ENCODE data around the gene PGP.

PGP gene

DNA sequence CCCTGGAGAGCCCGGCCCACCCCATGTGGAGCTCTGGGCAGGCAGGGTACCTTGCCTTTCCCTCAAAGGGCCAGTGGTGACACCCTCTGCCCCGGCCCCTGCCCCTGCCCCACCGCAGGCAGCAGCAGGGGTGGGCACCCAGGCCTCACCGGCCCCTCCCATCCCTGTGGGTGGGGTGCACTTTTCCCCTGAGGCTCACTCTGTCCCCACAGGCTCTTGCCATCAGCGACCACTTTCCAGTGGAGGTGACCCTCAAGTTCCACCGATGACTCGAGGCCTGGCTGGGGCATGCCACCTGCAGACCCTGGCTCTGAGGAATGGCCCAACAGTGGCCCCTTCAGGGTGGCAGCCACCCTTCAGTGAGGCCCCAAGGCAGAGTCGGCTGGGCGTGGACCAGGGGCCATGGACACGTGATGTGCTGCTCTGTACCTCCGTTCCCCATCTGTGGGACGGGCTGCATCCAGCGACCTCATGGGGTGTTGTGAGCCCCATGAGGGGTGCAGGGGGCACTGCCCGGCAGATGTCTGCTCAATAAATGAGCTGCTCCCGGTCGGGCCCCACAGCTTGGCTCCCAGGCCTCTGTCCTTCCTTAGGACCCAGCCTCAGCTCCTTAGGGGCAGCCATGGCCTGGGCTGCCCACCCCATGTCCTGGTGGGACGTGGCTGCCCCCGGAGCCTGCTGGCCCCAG lies 23.7 kb upstream of the PGP start:
- no peak for FAIRE-seq
- DNase-seq (ENCODE audit: extremely low spot score, insufficient read length, low read depth) = no peak

- no peak for FAIRE-seq
These were observed 23.0 kb upstream of the PGP start for GRCh38 chr16:2237493-2238149.

DNA sequence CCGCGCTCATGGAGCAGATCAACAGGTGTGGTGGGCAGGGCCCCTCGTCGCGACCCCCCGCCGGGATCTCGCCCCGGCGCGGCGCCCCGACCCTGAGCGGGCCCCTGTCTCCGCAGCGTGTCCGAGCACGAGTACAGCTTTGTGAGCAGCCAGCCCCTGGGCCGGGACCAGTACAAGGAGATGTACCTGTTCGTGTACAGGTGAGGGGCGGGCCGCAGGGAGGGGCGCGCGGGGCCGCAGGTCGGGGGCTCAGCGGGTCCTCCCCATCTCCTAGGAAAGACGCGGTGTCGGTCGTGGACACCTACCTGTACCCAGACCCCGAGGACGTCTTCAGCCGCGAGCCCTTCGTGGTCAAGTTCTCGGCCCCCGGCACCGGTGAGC lies 22.5 kb upstream of the PGP start:
- DNase-seq (ENCODE audit: extremely low spot score, insufficient read length, low read depth) (no peak), FAIRE-seq (no peak)

More at GRCh38 chr16:2237493-2238149, 23.0 kb upstream of the PGP start:
- no peak for DNase-seq (ENCODE audit: extremely low spot score, insufficient read length, low read depth)

DNA sequence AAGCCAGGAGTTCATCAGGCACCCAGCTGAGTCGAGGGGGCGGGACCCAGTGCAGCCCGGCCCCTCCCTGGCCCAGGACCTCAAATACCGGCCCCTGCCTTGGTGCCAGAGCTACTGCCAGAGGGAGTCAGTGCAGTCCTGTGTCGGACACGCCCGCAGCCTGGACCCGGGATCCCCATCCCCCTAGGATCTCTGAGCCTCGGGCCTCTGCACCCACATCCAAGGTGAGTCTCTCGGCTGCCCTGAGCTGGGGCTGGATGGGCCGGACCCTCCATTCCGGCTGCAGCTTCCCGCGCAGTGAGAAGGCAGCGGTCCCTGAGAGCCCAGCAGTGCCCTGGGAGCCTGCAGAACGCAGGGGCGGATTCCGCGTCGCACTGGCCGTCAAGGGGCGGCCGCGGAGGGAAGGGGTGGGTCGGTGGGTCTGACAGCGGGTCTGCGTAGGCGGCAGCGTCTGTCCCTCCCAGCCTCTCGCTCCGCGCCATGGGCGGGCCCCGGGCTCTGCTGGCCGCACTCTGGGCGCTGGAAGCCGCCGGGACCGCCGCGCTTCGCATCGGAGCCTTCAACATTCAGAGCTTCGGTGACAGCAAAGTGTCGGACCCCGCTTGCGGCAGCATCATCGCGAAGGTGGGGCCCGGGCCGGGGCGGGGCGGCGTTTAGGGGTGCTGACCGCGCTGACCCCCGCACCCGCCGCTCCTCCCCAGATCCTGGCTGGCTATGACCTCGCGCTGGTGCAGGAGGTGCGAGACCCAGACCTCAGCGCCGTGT lies 21.9 kb upstream of the PGP start, which contains the start of gene DNASE1L2:
TSS of gene DNASE1L2 (plus strand) at position 108 of the 765 bp plus-strand sequence. CDS start at position 481, 373 bp downstream.
- FAIRE-seq = no peak
- no peak for DNase-seq (ENCODE audit: extremely low spot score, insufficient read length, low read depth)

DNA sequence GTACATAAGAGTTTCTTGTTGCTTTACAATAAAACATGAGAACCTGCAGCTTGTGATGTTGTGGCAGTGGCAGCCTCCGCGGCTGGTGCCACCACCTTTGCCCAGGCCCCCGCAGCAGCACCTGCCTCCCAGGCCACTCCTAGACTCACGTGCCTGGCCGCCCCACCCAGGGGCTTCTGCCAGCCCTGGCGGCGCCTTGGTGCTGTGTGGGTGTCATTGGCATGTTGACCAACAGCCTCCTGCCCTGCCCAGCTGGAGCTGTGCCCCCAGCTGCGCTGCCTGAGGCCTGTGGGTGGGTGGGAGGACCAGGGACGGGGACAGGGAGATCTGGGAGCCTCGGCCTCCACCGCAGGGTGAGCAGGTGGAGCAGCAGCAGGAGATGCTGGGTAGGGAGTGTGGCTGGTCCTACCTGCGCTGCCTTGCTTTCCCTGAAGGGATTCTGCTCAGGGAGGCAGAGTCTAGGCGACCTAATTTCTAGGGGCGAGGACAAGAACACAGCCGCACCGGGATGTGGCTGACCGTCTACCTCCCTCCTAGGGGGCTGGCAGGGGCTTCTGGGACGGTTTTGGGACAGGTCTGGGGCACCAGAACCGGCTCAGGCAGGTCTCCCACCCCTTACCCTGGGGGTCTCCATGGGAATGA lies 21.2 kb upstream of the PGP start:
- FAIRE-seq = no peak

DNA sequence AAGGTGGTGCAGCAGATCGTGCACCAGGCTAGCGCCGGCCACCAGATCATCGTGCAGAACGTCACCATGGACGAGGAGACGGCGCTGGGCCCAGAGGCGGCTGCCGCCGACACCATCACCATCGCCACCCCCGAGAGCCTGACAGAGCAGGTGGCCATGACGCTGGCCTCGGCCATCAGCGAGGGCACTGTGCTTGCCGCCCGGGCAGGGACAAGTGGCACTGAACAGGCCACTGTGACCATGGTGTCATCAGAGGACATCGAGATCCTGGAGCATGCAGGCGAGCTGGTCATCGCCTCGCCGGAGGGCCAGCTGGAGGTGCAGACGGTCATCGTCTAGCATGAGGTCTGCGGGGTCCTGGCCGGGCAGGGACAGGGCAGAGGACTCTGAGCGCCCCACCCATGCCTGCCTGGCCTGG lies 20.6 kb upstream of the PGP start:
- no peak for FAIRE-seq
- DNase-seq (ENCODE audit: extremely low spot score, insufficient read length, low read depth) = no peak

More for the DNA sequence above, 21.2 kb upstream of the PGP start:
- no peak for DNase-seq (ENCODE audit: extremely low spot score, insufficient read length, low read depth)

DNA sequence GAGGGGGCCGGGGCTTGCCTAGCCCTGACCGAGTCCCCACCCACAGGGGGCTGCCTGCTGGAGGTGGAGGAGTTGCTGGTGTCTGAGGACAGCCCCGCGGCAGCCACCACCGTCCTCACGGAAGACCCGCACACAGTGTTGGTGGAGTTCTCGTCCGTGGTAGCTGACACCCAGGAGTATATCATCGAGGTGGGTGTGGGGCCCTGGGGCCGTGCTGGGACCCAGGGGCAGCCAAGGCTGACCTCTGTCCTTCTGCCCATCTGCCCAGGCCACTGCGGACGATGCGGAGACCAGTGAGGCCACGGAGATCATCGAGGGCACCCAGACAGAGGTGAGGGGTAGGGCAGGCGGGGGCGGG lies 20.2 kb upstream of the PGP start:
- FAIRE-seq (no peak), DNase-seq (ENCODE audit: extremely low spot score, insufficient read length, low read depth) (no peak)

- FAIRE-seq = no peak
- no peak for DNase-seq (ENCODE audit: extremely low spot score, insufficient read length, low read depth)
These were observed 19.5 kb upstream of the PGP start for GRCh38 chr16:2233872-2234812.

DNA sequence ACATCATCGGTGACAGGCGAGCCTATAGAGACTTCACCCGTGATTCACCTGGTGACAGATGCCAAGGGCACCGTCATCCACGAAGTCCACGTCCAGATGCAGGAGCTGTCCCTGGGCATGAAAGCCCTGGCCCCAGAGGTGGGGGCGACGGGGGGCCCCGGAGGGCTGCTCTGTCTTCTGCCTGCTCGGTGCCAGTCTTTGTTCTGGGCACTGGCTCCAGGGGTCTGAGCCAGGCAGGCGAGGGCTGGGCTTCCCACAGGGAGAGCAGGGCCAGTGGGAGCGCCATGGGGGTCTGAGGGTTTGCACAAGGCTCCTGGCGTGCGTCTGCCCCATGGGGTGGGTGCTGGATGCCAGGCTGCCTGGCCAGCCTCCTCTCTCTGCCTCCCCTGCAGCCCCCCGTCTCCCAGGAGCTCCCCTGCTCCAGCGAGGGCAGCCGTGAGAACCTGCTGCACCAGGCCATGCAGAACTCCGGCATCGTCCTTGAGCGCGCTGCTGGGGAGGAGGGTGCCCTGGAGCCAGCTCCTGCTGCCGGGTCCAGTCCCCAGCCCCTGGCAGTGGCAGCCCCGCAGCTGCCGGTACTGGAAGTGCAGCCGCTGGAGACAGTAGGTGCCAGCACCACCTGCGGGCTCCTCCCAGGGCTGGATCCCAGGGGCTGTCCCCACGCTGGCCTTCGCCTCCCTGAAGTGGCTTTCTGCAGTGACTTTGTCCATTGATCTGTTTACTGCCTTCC lies 18.6 kb upstream of the PGP start:
- FAIRE-seq = no peak
- DNase-seq (ENCODE audit: extremely low spot score, insufficient read length, low read depth) = no peak

DNA sequence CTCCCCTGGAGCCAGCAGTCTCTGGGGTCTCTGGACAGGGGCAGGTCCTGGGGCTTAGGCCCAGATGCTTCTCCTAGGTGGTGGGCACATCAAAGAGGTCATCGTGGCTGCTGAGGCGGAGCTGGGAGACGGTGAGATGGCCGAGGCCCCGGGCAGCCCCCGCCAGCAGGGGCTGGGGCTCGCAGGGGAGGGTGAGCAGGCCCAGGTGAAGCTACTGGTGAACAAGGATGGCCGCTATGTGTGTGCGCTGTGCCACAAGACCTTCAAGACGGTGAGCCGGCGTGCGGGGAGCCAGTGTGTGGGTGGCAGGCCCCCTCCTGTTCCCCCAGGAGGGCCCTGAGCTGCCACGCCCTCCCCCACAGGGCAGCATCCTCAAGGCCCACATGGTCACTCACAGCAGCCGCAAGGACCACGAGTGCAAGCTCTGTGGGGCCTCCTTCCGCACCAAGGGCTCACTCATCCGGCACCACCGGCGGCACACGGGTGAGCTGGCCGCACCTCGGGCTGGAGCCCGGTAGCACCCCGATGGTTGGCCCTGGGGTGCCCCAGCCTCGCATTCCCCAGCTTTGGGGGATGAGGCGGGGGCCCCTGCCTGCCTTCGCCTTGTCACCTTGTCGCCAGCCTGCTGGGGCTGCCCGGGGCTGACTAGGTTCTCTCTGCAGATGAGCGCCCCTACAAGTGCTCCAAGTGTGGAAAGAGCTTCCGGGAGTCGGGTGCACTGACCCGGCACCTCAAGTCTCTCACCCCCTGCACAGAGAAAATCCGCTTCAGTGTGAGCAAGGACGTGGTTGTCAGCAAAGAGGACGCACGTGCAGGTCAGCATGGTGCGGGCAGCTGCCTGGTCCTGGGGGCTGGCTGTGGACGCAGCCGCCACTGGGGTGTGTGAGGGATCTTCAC lies 17.7 kb upstream of the PGP start:
- FAIRE-seq (no peak), DNase-seq (ENCODE audit: extremely low spot score, insufficient read length, low read depth) (no peak)

DNA sequence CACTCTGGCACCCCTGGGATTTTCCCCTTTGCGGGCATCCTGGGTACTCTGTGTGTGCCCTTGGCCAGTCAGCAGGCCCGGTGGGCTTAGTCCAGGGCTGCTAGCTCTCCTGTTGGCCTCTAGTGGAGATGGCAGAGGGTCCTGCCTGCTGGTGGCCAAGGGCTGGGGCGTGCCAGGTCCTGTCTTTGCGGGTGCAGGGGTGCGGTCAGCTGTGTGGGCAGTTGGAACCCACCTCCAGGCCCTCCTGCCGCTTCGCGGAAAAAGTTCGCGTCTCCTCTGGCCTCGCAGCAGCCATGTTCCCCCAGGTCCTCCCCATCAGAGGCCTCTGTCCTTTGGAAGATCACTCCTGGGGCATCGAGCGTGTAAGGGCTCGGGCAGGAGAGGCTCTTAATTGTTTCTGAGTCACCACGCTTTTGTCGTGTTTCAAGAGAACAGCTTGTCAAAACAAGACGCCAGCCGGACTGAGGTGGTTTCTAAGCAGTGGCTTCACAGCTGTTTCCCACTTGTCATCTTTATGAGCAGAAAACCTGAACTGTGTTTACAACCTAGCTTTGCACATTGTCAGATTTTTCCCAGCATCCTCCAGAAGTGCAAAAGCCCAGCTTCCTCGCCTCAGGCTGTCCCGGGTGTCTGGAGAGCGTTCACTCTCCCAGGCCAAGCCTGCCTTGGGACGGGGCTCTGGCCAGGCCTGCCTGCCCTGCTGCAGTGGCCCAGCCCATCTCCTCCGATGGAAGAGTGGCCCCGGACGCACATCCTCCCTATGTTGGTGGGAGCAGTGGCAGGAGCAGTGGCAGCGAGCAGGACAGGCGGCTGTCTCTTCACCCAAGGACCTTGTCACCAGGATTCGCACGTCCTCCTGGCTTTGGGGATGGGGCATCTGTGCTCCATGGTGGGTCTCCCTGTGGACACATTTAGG lies 16.6 kb upstream of the PGP start:
- no peak for DNase-seq (ENCODE audit: extremely low spot score, insufficient read length, low read depth)
- FAIRE-seq = no peak

DNA sequence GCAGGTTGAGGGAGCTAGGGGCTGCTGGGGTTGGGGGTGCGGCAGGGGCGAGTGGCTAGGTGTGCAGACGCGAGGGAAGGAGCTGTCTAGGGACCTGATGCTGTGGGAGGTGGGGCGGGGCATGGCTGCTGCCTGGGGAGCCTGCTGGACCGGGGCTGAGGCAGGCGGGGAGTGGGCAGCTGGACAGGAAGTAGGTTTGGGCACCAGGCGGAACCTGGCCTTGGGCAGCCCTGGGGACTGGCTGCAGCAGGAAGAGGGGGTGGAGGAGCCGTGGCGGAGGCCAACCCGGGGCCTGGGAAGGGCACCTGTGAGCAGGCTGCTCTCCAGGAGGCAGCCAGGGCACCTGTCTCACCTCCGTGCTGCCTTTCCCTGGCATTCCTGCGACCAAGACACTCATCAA lies 15.7 kb upstream of the PGP start:
- no peak for DNase-seq (ENCODE audit: extremely low spot score, insufficient read length, low read depth)
- FAIRE-seq = no peak

DNA sequence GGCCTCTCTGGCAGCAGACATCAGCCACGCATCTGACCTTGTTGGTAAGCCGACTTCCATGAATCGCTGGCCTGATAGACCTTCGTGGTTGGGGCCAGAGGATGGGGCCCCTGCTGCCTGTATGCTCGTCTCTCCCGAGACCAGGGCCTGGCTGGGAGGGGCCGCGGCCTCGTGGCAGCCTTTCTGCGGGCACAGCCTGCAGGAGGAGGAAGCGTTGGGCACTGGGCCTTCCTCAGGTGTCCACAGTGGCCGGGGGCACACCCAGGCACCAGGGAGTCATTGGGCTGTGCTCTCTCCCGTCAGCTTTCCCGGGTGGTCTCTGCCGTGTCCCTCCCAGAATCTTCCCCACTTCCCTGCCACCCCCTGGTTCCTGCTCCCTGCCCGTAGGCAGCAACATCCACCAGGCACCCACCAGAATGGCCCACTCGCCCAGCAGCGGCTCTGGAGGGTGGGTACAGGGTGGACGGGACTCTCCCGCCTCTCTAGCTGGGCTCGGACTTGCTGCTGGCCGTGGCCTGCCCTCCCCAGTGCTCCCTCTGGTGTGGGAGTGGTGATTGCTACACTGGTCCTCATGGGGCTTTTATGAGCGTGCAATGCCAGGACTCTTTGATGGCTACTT lies 15.1 kb upstream of the PGP start:
- FAIRE-seq (no peak), DNase-seq (ENCODE audit: extremely low spot score, insufficient read length, low read depth) (no peak)

DNA sequence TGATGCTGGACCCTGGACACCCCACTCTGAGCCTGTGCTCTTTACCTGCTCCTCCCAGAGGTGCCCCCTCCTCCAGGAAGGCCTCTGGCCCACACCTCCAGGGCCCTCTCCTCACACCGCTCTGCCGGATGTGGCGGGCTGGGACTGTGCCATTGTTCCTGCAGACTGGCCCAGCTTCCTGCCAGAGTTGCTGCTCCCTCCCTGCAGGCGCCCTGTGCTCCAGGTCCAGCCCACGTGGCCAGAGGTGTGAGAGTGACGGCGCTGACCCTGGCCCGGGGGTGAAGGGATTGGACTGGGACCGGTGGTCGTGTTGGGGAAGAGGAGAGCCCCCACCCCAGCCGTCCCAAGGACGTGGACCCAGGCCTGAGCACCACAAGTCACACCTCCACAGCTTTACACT lies 14.5 kb upstream of the PGP start:
- no peak for FAIRE-seq
- no peak for DNase-seq (ENCODE audit: extremely low spot score, insufficient read length, low read depth)

GRCh38 chr16:2228161-2228824 lies 13.7 kb upstream of the PGP start:
- no peak for FAIRE-seq

DNA sequence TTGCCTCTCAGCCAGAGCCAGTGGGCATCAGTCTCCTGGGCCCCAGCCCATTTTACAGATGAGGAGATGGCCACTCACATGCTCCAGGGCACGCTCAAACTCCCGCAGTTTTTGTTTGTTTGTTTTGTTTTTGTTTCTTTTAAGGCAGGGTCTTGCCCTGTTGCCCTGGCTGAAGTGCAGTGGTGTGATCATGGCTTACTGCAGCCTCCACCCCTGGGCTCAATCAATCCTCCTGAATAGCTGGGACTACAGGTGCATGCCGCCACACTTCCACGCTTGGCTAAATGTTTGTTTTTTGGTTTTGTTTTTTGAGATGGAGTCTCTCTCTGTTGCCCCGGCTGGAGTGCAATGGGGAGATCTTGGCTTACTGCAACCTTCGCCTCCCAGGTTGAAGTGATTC lies 12.3 kb upstream of the PGP start:
- FAIRE-seq = no peak
- DNase-seq (ENCODE audit: extremely low spot score, insufficient read length, low read depth) = no peak

More at GRCh38 chr16:2228161-2228824, 13.7 kb upstream of the PGP start:
- no peak for DNase-seq (ENCODE audit: extremely low spot score, insufficient read length, low read depth)

All from GM18507 (cell line).